GM12872 (cell line): ENCODE measurements around the gene PLPPR3.

ENCODE experiments used
- TF ChIP-seq, protein P1 (sequence below): IDR thresholded peaks from 3 replicates; pipeline ENCODE4 v1.5.1; 2011; ENCODE audit warnings: low read depth, mild to moderate bottlenecking, low read length, moderate library complexity; ENCODE audit not compliant: insufficient read depth

PLPPR3 gene

DNA sequence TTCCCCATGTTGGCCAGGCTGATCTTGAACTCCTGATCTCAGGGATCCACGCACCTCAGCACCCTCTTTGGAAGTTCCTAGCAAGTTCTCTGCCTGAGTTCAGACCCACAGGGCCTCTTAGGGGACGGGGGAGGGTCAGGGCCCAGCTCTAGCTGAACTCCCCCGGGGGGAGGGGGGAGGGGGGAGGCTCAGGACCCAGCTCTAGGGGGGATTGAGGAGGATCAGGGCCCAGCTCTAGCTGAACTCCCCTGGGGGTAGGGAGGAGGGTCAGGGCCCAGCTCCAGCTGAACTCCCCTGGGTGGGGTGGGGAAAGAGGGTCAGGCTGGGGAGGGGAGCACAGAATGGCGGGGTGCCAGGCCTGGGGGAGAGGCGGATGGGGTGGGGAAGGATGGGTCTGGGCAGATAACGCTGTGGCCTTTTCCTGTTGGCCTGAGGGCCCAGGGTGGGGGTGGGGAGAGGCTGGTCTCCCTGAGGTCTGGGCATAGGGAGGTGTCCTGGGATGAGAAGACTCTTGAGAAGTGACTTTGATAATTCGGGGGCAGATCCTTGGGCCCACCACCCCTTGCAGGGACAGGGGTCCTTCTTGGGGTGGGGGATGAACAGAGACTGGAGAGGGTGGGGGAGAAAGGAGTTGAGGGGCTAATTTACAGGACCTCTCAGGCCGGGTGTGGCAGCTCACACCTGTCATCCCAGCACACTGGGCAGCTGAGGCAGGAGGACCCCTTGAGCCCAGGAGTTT is 30.0 kb downstream of the PLPPR3 start:
- TF ChIP-seq, protein P1, sequence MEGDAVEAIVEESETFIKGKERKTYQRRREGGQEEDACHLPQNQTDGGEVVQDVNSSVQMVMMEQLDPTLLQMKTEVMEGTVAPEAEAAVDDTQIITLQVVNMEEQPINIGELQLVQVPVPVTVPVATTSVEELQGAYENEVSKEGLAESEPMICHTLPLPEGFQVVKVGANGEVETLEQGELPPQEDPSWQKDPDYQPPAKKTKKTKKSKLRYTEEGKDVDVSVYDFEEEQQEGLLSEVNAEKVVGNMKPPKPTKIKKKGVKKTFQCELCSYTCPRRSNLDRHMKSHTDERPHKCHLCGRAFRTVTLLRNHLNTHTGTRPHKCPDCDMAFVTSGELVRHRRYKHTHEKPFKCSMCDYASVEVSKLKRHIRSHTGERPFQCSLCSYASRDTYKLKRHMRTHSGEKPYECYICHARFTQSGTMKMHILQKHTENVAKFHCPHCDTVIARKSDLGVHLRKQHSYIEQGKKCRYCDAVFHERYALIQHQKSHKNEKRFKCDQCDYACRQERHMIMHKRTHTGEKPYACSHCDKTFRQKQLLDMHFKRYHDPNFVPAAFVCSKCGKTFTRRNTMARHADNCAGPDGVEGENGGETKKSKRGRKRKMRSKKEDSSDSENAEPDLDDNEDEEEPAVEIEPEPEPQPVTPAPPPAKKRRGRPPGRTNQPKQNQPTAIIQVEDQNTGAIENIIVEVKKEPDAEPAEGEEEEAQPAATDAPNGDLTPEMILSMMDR: no peak

DNA sequence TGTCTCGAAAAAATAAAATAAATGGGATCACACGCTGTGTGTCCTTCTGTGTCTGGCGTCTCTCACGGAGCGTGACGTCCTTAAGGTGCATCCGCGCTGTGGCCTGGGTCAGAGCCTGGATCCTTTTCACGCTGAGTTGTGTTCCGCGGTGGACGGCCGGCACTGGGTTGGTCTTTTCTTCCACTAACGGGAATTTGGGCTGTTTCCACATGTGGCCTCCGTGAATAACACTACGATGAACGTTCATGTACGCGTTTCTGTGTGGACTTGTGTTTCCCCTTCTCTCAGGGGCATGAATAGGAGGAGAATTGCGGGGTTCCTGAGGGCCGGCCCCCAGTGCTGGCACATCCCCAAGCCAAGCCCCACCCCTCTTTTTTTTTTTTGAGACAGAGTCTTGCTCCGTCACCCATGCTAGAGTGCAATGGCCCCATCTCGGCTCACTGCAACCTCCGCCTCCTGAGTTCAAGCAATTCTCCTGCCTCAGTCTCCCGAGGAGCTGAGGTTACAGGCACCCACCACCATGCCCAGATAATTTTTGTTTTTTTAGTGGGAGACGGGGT is 30.7 kb downstream of the PLPPR3 start:
- TF ChIP-seq, protein P1: no peak

DNA sequence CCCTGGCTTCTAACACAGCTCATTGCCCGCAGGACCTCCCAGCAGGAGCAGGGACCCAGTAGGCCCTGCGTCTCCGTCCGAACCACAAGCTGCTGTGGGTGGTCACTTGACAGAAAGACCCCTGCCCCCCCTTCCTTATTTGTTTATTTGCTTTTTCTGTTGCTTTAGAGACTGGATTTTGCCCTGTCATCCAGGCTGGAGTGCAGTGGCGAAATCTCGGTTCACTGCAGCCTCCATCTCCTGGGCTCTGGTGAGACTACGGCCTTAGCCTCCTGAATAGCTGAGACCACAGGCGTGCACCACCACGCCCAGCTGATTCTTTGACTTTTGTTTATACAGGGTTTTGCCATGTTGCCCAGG is 32.1 kb downstream of the PLPPR3 start:
- TF ChIP-seq, protein P1: no peak

DNA sequence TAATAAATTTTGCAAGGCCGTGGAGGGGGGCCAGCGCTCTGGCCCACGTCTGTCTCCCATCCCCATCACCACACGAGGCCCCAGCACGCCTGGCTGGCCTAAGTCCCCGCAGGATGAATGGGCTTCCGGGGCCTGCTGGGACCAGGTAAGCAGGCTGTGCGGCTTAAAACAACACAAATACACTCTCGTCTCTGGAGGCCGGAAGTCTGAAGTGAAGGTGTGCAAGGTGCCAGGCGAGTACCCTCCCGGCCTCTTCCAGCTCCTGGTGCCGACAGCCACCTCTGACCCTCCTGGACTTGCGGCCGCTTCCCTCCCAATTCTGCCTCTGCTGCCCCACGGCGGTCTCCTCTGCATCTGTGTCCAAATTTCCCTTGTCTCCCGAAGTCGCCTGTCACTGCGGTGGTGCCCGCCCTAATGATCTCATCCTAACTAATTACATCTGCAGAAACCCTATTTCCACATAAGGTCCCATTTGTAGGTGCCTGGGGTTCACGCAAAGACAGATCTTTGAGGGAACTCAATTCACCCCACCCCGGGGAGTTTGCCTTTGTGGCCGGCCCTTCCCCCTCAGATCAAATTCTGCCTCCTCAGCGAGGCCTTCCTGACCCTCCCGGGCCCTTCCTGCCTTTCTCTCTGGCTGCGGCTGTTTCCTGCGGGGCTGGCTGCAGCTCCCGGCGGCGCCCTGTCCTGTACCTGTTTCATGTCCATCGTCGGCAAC is 32.6 kb downstream of the PLPPR3 start:
- TF ChIP-seq, protein P1: no peak

DNA sequence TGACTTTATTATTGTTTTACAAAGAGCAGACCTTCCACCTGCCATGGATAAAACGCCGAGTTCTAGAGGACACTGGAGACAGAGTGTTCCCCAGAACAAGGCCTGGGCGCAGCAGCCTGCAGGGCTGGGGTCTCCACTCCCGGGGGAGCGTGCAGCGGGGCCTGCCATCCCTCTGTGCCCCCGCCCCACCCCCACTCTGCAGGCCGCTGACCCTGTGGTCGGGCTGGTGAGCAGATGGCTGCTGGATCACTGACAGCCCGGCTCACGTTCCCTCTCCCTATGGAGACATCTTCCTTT is 33.1 kb downstream of the PLPPR3 start:
- TF ChIP-seq, protein P1: no peak

DNA sequence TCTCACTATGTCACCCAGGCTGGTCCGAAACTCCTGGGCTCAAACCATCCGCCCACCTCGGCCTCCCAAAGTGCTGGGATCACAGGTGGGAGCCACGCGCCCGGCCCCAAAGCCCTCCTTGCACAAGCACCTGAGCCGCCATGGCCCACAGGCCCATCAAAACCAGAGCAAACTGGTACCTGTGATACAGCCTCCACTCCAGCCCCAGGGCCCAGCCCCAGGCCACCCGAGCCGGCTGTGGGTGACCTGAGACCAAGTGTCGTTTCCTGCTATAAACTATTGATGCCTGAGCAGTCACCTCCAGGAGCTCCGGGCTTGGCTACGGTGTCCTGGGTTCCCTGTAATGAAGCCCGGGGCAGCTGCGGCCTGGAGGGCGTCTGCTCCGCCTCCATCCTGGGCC is 34.2 kb downstream of the PLPPR3 start:
- TF ChIP-seq, protein P1: no peak

DNA sequence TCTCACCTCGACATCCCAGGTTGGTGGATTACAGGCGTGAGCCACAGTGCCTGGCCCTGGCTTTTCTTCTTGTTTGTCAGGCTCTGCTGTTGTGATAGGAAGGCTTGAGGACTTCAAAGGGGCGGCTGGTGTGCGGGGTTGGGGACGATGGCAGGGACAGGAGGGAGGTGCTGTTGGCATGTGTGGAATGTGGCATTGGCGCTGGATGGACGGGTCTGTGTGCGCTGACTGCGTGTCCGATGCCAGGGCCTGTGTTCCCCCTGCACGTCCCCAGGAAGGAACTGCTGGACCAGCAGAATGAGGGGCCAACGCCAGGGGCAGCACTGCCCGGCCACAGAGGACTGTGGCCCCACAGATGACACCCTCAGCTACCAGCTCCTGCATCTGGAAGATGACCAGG is 37.2 kb downstream of the PLPPR3 start:
- TF ChIP-seq, protein P1: no peak
